Measurements from ENCODE around the gene CLCN6.

DNA sequence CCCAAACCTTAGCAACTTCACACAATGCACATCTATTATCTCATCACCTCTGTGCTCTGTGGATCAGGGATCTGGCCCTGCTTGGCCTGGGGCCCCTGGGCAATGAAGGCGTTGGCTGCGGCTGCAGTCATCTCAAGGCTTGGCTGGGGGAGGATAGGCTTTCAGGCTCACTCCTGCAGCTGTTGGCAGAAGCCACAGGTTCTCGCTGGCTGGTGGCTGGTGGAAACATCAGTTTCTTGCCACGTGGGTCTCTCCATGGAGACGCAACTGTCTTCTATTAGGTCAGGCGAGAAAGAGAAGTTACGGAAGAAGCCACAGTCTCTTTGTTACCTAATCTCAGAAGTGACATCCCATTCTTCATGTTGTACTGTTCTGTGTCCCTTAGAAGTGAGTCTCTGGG is 45.2 kb downstream of the CLCN6 start:
- peak; percentile 62 for TF ChIP-seq REST (IDR thresholded peaks at IDR 0.05; ENCODE audit: insufficient replicate concordance, low read depth)
- TF ChIP-seq POLR2AphosphoS5 (IDR thresholded peaks at IDR 0.05; ENCODE audit: low read depth): peak; percentile 95

Measured in HL-60 (cell line).